CD4-positive, alpha-beta T cell treated with Interleukin-17A for 4 hours (primary cell): ENCODE data around the gene GAK.
"Not testable (repeated sequence)": the region's sequence is repeated elsewhere in the genome, so short reads cannot be mapped to it uniquely, and the experiment has no call there.

Source experiments
- DNase-seq: peaks from one replicate; pipeline ENCODE4 v3.0.0-alpha.2; 2020; ENCODE audit warnings: mixed read lengths

GAK gene

DNA sequence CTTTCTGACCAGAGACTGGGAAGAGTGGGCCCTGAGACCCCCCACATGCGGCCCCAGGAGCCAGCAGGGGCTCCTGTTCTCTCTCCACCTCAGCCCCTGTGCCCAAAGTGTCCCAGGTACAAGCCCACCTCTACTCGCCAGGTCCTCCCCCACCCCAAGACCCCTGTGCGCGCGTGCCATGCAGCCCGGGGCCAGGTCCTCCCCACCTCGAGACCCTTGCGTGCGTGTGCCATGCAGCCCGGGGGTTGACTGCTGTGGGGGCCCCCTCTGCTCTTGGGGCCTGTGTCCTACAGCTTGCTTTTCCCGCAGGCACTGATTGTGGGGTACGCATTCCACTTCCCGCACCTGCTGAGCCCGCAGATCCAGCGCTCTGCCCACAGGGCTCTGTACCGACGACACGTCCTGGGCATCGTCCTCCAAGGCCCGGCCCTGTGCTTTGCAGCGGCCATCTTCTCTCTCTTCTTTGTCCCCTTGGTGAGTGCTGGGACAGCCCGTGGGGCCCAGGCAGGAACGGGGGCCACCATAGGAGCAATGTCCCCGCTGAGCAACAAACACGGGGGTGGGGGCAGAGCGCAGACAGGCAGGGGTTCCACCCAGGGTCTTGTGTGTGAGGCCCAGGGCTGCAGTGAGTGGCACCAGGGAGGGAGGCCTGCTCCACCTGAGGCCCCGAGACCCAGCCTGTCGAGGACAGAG lies 20.9 kb upstream of the GAK start:
- DNase-seq: no peak

DNA sequence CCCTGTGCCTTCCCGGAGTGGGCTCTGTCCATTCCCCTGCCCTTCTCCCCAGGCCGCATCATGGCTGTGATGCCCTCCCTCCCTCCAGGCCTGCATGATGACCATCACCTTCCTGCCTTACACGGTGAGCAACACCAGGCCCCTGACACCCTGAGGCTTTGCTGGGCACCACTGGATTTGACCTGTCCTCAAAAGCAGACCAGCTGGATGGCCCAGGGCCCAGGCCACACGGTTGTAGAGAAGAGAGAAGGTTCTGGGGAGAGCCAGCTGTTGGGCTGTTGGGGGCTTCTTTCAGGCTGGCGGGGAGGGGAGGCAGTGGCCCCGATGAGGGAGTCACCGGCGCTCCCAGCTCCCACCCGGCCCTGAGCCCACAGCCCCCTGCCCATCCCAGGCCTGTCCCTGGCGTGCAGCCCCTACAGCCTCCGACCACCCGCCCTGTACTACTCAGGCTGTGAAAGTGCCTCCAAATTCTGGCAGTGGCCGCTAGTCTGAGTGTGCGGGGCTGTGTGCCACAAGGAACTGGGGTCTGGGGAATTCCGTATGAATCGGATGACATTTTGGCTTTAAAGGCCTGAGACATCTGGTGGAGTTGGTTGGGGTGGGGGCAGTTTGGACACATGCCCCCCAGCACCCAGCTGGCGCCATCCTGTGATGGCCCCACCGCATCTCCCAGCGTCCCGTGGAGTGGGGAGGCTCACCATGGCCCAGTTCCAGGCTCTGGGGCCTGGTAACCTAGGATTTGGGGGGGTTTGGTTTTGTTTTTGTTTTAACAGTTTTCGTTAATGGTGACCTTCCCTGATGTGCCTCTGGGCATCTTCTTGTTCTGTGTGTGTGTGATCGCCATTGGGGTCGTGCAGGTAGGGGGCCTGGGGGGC lies 19.7 kb upstream of the GAK start:
- no peak for DNase-seq

DNA sequence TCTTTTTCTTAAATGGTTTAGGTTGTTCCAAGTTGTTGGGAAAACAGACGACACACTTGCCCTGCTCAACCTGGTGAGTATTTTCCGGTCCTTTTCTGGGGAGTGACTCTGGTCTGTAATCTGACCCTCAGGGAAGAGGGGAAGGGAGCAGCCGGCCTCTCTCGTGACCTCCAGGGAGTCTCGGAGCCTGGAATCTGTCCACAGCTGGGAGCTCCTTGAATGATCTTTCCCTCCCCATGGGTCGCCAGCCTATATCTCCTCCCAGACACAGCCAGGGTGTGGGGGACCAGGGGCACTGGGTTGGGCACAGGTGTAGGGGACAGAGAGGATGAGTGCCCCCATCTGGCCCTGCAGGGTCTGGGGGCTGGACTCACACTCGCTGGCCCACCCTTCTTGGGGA lies 19.1 kb upstream of the GAK start:
- DNase-seq: no peak

GRCh38 chr4:950136-951020 lies 18.3 kb upstream of the GAK start:
- DNase-seq: no peak

GRCh38 chr4:949656-950055 lies 17.5 kb upstream of the GAK start:
- no peak for DNase-seq

- no peak for DNase-seq
Observed at GRCh38 chr4:948936-949300, 16.8 kb upstream of the GAK start.

DNA sequence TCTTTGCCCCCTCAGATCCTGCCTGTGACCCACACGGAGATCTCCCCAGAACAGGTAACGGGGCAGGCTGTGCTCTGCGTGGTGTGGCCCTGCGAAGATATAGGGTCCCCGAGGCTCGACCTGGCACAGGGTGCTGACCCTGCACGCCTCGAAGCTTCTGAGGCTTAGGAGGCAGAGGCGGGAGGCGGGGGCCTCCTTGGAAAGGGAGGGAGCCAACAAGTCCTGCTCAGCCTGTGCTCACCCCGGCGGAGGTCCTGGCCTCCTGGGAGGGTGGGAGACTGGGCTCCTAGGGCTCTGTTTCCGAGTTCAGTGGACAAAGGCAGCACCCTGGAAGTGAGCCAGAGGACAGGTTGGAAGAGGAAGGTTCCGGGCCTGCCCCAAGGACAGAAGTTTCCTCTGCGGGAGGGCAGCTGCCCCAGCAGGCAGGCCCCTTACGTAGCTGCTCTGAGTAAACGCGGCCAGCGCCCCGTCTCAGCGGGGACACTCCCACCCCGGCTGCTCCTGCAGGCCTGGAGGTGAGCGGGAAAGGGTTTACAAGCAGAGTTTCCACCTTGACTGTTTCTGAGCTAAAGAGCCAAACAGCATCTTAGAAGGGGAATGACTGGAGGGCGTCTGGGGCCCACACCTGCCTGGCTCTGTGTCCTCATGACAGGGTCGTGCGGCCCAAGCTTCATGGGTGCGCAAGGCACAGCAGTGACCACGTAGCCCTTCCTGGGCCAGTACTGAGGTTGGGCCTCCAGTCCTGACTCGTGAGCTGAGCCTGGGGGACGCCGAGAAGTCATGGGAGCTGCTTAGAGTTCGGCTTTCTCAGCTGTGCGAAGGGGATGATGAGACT lies 16.2 kb upstream of the GAK start:
- no peak for DNase-seq

DNA sequence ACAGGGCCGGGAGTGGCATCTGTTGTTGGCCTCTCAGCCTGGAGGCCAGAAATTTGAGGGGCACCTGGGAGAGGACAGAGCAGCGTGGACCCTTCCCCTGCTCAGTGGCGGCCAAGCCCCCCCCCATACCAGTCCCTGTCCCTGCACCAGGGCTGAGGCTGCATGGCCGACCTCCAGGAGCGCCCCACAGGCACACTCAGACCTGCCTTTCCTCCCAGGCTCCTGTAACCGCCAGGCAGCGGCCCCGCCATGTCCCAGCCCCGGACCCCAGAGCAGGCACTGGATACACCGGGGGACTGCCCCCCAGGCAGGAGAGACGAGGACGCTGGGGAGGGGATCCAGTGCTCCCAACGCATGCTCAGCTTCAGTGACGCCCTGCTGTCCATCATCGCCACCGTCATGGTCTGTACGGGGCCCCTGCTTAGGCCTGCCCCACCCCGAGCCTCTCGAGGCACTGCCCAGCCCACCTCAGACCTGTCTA lies 15.4 kb upstream of the GAK start:
- DNase-seq: no peak

DNA sequence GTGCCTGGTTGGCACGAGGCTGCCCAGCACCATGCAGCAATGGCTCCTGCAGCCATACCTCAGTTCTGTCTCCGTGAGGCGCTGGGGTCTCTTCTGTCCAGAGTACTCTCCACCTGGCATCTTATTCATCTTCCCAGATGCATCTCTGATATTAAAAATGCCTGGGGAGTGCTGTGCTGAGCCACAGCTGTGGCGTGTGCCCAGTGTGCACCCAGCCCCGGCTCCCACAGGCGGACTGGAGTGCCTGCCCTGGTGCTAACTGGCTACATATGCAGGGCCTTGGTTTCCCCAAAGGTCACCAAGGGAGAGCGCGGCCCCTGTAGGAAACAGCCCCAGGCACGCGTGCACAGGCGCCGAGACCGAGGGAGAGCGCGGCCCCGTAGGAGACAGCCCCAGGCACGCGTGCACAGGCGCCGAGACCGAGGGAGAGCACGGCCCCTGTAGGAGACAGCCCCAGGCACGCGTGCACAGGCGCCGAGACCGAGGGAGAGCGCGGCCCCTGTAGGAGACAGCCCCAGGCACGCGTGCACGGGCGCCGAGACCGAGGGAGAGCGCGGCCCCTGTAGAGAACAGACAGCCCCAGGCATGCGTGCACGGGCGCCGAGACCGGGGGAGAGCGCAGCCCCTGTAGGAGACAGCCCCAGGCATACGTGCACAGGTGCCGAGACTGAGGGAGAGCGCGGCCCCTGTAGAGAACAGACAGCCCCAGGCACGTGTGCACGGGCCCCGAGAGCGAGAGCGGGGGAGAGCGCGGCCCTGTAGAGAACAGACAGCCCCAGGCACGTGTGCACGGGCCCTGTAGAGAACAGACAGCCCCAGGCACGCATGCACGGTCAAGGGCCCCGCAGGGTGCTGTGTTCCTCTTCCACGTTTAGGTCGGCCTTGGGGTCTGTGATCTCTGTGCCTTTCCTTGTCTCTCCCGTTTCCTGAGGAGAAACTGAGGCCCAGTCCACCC lies 14.7 kb upstream of the GAK start:
- no peak for DNase-seq

DNA sequence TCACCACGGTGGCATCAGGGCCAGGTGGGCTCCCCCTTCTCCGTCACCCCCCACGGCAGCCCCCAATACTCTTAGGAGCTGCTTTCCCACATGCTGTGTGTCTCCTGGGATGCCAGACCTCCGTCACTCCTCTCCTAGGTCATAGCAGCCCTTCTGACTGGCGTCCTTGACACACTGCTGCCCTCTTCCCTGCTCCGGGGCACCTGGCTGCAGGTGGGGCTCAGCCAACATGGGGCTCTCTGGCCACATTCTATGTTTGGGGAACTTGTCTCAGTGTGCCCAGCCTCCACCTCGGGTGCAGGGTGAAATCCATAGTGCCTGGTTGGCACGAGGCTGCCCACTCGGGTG lies 14.0 kb upstream of the GAK start:
- DNase-seq: no peak

DNA sequence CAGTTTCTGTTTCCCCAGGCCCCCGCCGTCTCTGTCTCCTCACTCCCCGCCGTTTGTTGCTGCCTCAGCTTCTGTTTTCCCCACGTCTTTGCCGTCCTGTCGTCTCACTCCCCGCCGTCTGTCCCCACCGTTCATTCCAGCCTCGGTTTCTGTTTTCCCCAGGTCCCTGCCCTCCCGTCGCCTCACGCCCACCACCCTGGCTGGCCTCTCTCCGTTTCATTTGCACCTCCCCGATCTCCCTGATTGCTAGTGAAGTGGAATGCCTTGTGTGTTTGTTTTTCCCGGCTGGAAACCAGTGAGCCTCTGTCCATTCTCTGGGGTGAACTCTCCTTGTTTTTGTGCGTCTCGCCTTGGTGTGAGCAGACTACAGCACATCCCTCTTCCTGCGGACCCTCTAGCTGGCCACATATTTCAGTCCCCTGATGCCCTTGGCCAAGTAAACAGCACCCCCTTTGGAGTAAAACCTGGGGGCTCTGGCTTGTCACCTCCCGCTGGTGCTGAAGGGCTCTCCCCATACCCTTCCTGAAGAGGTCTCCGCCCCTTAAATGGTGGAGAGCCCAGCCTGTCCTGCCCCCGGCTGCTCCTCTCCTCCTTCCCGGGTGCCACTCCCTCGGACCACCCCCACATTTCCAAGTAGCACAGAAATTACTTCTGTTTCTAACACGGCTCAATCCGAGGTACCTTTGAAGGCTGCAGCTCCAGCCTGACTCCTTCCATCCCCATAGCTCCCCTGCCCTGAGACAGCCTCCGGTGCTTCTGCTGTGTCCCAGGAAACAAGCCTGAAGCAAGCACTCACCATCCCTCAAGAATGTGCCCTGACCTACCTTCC lies 13.4 kb upstream of the GAK start:
- no peak for DNase-seq

GRCh38 chr4:939508-939907 lies 7.4 kb upstream of the GAK start:
- DNase-seq: not testable (repeated sequence)

- no peak for DNase-seq
Observed at GRCh38 chr4:932713-933070, 576 bp upstream of the GAK start.

GRCh38 chr4:931194-931959 lies 739 bp downstream of the GAK start:
- no peak for DNase-seq

GRCh38 chr4:930827-931193 lies 1.3 kb downstream of the GAK start:
- no peak for DNase-seq

GRCh38 chr4:930028-930551 lies 2.0 kb downstream of the GAK start:
- no peak for DNase-seq

DNA sequence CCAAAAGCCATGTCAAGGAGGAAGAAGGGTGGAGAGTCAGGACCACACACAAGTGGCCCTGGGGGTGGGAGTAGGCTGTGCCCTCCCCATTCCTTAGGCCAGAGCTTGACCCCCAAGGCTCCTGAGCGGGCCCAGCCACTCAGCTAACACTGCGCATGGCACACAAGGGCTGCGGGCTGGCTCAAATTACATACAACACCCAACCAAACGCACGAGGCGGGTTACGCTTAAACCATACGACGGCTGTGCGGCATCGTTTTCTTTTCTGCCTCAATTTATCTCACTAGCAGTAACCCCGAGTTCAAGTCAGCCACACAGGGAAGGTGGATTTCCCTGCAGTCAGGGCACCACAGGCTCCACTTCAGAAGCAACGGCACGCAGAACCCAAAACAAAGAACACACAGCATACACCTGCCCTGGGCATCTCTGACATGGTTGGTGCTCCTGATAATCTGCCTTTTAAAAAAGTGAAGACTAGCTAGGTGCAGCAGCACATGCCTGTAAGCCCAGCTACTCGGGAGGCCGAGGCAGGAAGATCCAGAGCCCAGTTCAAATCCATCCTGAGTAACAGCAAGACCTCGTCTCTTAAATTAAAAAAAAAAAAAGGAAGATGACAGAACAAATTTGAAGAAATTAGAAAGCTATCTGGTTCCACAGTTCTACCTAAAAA lies 2.9 kb downstream of the GAK start:
- no peak for DNase-seq

GRCh38 chr4:927566-927965 lies 4.5 kb downstream of the GAK start:
- not testable (repeated sequence) for DNase-seq

GRCh38 chr4:926538-926937 lies 5.6 kb downstream of the GAK start:
- no peak for DNase-seq
